HG03108 (cell line): Measurements from ENCODE around the gene PRSS21.

Experiments used
- ATAC-seq: cut with Tn5 transposase; IDR thresholded peaks from one replicate; pipeline ENCODE4 v1.9.1; 2021; ENCODE audit warnings: moderate library complexity; ENCODE audit not compliant: unreplicated experiment

Gene PRSS21

GRCh38 chr16:2803545-2804195 is 13.4 kb upstream of the PRSS21 start:
- no peak for ATAC-seq

DNA sequence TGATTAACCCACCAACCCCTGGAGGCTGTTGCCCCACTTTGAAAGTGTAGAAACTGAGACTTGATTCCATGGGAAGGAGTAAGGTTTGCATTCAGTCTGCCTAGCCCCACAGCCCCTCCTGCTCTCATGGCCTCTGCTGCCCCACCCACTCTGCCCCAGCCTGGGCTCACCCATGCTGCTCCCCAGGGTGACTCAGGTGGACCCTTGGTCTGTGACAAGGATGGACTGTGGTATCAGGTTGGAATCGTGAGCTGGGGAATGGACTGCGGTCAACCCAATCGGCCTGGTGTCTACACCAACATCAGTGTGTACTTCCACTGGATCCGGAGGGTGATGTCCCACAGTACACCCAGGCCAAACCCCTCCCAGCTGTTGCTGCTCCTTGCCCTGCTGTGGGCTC is 12.3 kb upstream of the PRSS21 start:
- ATAC-seq: no peak

DNA sequence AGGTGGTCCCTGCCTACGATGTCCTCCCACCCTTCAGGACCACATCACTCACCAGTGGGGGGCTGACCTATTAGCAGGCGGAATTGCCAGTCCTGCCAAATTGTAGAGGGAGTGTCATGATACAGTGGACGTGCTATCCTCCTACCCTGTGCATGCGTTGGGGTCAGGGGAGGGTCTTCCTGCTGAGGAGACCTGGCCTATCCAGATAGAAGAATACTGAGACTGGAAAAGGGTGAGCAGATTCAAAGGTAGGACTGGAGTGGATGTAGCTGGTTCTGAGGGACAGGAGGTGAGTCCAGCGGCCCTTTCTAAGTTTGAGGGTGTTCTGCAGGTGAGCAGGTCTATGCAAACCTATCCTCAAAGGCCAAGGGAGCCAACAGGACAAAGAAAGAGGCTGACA is 10.8 kb upstream of the PRSS21 start:
- no peak for ATAC-seq

- ATAC-seq: no peak
Measured at GRCh38 chr16:2808181-2808580, 8.9 kb upstream of the PRSS21 start.

- no peak for ATAC-seq
Measured at GRCh38 chr16:2809149-2809760, 7.8 kb upstream of the PRSS21 start.

DNA sequence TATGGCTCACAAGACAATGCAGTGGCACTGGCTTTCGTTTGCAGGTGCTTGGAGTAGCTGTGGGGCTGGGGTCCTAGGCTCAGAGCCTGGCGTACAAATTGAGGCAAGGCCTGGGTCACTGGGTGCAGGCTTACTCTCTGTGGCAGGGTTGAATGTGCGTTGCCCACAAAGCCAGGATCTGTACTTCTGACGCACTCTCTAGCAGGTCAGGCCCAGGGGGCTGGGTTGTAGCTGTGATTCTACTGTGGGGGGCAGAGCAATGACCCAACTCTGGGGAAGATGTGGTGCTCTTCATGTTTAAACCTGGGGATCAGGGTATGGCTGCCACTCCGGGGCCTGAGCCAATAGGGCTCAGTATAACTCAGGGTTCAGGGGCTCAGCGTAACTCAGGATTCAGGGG is 6.4 kb upstream of the PRSS21 start:
- ATAC-seq: no peak

DNA sequence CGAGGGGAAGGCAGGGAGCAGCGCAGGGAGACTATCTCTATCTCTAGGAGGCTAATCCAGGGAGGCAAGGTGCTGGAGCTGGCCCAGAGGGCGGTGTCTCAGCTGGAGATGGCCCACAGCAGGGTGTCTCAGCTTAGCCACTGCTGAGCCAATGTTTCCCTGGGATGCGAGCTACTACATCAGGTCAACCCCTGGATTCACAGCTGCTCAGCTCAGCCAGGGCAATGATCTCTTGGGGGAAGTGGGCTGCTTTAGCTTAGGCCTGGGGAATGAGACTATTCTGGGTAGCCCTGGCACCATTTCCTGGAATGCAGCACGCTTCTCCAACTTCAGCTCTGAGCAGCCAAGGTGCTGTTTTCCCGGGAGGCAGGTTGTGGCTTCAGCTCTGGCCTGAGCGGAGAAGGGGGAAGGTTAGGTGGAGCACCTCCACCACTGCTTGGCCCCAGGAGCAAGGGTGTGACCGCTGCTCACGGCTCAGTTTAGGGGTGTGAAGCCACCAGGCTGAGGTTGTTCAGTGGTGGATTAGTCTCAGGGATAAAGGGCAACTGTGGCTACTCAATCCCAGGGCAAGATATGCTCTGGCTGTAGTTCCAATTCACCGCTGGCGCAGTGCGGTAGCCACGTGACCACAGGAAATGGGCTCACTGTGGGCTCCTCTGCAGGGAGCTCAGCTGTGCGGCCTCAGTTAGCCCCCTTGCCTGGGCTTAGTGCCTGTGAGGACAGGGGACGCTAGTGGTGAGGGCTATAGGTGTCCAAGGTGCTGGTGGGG is 5.2 kb upstream of the PRSS21 start:
- no peak for ATAC-seq

- ATAC-seq: no peak
Measured at GRCh38 chr16:2813771-2814221, 3.2 kb upstream of the PRSS21 start.

DNA sequence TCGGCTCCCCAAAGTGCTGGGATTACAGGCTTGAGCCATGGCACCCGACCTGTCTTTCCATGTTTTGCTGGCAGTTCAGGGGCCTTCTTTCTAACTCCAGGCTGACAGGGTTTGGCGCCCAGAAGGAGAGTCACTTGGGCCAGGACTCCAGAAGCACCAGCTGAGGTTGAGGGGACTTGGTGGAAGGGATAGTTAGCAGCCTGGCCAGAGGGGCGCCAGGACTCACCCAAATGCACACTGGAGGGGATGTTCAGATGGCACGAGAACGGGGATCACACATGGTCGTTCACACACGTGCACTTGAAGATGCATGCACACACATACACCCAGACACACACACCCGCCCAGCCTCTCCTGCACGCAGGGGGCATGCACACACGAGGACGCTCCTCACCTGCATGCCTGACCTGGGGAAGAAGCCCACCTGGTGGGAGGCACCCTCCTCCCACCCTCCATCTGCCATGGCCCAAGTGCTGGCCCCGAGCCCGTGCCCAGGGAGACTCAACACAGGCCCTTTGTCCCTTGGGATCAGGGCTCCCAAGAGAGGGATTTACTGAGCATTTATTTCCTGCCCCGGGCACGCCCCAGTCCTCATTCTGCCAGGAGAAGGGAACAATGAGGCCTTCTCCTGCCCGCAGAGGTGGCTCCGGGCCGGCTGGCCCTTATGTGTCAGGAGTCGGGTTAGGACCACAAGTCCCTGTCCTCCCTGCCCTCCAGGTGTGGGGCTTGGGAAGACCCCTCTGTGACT is 2.3 kb upstream of the PRSS21 start:
- no peak for ATAC-seq

DNA sequence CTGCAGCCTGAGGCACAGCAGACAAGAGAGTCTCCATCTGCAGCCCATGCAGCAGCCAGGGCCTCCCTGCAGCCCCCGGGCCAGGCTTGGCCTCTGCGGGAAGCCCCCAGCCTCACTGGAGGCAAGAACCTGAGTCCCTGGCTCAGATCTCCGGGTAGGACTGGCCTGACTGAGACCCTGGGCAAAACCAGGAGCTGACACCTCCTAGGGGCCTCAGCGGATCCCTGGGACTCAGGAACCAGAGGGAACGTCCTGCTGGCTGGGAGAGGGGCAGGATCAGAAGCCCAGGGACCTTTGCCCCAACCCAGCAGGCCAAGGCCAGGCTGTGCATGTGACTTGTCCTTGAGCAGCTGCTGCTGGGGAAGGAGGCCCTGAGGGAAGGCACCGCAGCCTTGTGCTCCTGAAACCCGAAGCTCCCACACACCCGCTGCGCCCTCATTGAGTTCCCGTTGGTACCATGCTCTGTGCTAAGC is 1.7 kb upstream of the PRSS21 start:
- no peak for ATAC-seq

DNA sequence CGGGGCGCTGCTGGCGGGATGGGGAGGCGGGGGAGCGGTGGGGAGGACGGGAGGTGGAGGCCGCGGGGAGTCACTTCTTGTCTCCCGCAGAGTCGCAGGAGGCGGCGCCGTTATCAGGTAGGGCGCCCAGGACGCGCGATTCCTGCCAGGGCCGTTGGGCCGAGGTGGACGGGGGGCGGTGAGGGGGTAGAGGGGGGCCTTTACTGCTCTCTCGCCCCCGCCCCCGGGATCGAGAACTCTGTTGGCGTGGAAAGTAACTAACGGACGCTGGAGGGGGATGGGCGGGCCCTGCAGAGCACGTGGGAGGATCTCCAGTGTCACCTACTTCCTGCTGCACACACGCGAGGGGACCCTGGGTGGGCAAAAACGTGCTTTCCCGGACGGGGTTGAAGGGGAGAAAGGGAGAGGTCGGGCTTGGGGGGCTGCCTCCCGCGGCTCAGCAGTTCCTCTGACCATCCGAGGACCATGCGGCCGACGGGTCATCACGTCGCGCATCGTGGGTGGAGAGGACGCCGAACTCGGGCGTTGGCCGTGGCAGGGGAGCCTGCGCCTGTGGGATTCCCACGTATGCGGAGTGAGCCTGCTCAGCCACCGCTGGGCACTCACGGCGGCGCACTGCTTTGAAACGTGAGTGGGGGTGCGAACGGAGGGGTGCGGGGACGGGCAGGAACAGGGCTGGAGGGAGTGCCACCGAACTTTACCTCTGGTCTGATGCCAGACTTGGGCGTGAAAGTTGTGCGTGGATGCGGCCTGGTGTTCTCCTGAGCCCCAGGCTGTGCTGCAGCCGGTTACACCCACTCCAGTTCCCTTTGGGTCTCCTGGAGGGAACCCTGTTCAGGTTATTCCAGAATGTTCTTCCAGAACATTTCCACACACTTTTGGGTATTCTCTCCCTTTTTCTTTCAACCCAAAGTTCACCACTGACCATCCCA is 569 bp downstream of the PRSS21 start:
- ATAC-seq: no peak

DNA sequence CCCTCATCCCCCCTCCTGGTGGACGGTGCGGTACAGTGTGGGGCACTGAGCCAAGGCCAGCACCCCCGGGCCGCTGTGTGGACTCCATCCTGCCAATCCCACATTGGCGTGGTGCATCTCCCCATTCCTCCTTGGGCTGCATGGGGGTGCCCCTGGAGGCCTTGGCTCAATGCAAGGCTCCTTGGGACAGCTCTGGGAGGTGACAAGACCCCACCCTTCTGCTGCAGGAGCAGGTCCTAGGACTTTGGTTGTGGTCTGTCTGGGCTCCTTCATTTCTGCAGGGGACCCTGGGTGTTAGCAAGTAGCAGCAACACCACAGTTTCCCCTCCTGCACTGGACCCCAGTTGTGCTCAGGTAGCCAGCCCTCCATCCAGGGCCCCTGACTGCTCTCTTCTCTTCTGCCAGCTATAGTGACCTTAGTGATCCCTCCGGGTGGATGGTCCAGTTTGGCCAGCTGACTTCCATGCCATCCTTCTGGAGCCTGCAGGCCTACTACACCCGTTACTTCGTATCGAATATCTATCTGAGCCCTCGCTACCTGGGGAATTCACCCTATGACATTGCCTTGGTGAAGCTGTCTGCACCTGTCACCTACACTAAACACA is 1.3 kb downstream of the PRSS21 start:
- ATAC-seq: no peak

DNA sequence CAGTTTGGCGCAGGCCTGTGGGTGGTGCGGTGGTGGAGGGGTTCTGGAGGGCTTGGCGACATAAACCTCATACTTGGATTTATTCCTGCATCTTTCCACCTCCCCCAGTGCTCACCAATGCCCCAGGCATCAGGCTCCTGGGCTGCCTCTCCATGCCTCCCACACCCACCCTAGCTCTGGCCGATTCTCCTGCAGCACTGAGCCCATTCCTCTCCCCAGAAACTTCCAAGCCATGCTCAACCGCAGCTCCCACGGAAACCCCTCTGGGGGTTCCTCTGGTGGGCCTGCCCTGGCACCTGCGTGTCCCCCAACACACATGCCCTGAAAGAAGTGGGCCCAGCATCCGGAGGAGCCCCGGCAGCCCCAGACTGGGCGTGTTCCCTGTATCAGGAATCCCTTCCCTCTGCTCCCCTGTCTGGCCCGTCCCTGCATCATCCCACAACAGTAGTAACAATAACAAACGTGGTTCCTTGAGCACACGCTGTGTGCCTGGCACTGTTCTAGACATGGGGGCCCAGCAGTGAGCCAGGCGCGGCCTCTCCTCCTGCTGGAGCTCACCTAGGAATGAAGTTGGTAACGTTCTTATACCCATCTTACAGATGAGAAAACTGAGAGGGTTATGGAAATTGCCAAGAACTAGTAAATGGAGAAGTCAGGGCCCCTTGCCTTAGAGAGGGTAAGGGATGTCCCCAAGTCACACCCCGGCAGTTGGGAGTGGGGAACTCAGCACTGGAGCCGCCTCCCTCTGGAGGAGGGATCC is 2.3 kb downstream of the PRSS21 start:
- no peak for ATAC-seq

DNA sequence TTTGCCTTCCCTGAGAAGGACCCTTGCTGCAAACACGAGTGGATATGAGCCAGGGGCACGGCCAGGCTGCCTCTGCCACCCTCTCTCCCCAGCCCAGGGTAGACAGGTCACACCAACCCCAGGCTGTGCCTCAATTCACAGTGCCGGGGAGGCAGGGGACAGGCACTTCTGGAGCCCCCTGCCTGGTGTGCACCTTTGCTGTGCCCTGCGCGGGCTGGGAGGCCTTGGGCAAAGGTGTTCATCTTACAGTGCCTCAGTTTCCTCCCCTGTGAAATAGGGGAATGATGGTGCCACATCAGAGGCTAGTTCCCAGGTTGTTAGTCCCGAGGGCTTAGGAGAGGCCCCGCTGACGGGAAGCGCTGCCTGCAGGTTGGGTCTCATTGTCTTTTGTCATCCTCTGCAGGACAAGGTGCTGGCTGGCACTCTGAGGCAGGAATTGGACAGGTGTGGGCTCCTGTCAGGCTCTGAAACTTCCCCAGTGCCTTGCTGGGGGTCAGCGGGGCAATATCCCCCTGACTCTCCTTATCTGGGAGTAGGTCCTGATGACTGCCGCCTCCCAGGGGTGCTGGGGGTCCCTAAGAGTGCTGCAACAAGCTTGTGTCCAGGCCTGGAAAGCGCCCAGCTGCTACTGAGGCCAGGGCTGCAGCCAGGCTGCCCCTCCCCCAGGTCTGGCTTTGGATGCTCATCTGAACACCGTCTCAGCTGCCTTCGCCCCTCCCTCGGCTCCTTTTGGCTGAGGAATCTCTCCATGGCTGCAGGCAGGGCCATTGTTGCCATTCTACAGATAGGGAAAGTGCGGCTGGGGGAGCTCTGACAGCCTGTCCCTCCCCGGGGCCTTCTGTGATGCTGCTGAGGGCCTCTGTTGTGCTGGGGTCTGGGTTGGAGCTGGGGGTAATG is 3.1 kb downstream of the PRSS21 start:
- ATAC-seq: no peak

DNA sequence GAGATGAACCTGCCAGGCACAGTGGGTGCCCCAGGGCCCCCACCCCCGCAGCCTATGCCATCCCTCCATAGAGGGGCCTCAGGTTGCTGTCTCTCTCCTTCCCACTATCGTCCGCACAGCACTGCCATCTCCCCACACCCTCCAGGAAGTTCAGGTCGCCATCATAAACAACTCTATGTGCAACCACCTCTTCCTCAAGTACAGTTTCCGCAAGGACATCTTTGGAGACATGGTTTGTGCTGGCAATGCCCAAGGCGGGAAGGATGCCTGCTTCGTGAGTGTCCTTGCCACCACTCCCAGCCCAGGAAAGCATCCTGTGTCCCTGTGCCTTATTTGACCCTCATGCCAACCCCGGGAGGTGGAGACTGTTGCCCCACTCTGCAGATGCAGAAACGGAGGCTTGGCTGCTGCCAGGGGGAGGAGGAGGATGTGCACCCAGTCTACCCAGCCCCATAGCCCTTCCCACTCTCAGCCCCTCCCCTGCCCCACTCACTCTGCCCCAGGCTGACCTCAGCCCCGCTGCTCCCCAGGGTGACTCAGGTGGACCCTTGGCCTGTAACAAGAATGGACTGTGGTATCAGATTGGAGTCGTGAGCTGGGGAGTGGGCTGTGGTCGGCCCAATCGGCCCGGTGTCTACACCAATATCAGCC is 3.9 kb downstream of the PRSS21 start:
- no peak for ATAC-seq

- ATAC-seq: no peak
Measured at GRCh38 chr16:2821487-2822157, 4.6 kb downstream of the PRSS21 start.

DNA sequence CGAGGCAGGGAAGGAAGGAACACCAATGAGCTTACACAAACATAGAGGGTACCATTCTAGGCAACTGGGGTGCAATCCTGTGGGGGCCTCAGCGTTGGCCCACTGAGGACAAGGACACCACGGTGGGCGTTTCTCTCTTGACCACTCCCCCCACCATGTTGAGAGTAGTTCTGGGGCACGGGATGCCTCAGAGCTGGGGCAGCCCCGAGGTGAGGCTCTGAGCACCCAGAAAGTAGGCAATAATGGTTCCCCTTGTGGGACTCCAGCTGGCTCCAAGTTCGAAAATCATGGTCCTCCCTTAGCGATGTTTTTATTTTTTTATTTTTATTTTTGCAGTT is 5.1 kb downstream of the PRSS21 start:
- ATAC-seq: no peak
